ENCODE data around the gene PARP4.
"Not testable (repeated sequence)": the region's sequence is repeated elsewhere in the genome, so short reads cannot be mapped to it uniquely, and the experiment has no call there.

PARP4 gene

DNA sequence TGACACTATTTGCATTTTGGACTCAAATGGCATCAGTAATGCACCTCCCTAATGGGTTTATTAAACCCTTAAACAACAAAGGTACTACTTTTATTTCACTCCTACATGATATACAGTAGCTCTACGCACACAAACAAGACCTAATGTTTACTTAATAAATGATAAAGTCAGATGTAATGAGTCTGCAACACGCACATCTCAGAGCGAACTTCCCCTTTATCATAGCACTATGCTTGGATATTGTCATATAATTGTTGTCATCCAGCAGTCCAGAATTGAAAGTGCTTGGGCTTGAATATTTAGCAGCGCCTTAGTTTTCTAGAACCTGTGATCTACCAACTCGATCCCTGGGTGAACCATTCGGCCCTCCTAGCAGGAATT, 772 bp downstream of the PARP4 start:
- peak overlapping the region; percentile 91 for H3K4me3 ChIP-seq (ENCODE audit: low read depth, low read length)
- TF ChIP-seq, protein P1, sequence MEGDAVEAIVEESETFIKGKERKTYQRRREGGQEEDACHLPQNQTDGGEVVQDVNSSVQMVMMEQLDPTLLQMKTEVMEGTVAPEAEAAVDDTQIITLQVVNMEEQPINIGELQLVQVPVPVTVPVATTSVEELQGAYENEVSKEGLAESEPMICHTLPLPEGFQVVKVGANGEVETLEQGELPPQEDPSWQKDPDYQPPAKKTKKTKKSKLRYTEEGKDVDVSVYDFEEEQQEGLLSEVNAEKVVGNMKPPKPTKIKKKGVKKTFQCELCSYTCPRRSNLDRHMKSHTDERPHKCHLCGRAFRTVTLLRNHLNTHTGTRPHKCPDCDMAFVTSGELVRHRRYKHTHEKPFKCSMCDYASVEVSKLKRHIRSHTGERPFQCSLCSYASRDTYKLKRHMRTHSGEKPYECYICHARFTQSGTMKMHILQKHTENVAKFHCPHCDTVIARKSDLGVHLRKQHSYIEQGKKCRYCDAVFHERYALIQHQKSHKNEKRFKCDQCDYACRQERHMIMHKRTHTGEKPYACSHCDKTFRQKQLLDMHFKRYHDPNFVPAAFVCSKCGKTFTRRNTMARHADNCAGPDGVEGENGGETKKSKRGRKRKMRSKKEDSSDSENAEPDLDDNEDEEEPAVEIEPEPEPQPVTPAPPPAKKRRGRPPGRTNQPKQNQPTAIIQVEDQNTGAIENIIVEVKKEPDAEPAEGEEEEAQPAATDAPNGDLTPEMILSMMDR (conservative IDR thresholded peaks at IDR 0.05; ENCODE audit: low read depth, low read length), result no peak
- DNase-seq (ENCODE audit: low read depth), result no peak

DNA sequence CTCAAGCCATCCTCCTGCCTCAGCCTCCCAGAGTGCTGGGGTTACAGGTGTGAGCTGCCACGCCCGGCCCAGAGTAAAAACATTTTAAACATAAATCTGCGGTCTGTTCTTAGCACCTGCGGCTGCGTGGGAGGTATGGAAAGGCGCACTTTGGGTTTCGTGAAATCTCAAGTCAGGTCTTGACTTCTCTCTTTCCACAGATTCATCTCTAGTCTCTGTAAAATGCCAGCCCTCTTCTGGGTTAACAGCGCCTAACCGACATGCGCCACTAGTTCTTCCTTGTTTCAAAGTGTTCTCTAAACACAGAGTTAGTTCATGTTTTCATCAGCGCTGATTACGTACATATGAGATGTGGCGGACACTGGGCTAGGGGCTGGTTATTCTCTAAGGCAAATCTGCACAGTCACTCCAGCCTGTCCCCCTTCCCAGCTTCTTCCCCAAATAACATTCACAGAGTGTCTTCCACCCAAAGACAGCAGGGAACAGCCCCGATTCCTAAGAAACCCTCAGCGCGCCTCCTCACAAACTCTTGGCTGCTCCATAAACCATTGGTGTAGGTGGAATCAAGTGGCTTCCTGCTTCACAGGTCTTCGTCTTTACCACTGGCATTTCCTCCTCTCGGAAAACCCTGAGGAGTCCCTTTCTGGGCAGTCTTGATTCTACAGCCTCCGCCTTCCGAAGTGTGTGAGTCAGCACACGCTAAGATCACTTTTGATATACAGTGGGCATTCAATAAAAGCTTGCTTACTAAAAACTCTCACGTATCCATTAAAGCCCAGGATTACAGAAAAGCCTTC, 1.4 kb downstream of the PARP4 start:
- H3K4me3 ChIP-seq (ENCODE audit: low read depth, low read length), result peak overlapping the region; percentile 91
- TF ChIP-seq, protein P1 (conservative IDR thresholded peaks at IDR 0.05; ENCODE audit: low read depth, low read length), result no peak

DNA sequence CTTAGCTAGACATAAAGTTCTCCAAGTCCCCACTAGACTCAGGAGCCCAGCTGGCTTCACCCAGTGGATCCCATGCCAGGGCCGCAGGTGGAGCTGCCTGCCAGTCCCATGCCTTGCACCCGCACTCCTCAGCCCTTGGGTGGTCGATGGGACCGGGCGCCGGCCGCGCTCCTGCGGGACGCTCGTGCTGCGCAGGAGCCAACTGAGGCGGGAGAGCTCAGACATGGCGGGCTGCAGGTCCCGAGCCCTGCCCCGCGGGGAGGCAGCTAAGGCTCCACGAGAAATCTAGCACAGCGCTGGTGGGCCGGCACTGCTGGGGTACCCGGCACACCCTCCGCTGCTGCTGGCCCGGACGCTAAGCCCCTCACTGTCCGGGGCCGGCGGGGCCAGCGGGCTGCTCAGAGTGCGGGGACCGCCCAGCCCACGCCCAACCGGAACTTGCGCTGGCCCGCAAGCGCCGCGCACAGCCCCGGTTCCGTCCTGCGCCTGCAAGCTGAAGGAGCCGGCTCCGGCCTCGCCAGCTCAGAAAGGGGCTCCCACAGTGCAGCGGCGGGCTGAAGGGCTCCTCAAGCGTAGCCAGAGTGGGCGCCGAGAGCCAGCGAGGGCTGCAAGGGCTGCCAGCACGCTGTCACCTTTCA, 5.8 kb downstream of the PARP4 start:
- TF ChIP-seq, protein P1 (conservative IDR thresholded peaks at IDR 0.05; ENCODE audit: low read depth, low read length), result no peak
- no peak overlapping the region for H3K4me3 ChIP-seq (ENCODE audit: low read depth, low read length)
- DNase-seq (ENCODE audit: low read depth), result no peak

More for the DNA sequence above, 1.4 kb downstream of the PARP4 start:
- DNase-seq (ENCODE audit: low read depth), result peak; percentile 94

DNA sequence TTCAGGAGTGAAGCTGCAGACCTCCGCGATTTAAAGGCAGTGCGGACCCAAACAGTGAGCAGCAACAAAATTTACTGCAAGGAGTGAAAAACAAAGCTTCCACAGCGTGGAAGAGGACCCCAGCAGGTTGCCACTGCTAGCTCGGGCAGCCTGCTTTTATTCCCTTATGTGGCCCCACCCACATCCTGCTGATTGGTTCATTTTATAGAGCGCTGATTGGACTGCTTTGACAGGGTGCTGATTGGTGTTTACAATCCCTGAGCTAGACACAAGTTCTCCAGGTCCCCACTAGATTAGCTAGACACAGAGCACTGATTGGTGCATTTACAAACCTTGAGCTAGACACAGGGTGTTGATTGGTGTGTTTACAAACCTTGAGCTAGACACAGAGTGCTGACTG, 6.3 kb downstream of the PARP4 start:
- not testable (repeated sequence) for H3K4me3 ChIP-seq (ENCODE audit: low read depth, low read length); DNase-seq (ENCODE audit: low read depth)

GRCh38 chr13:24505756-24506155, 6.8 kb downstream of the PARP4 start:
- TF ChIP-seq, protein P1 (conservative IDR thresholded peaks at IDR 0.05; ENCODE audit: low read depth, low read length), result no peak
- H3K4me3 ChIP-seq (ENCODE audit: low read depth, low read length), result no peak overlapping the region
- DNase-seq (ENCODE audit: low read depth), result no peak

- TF ChIP-seq, protein P1 (conservative IDR thresholded peaks at IDR 0.05; ENCODE audit: low read depth, low read length), result no peak
- H3K4me3 ChIP-seq (ENCODE audit: low read depth, low read length), result no peak overlapping the region
- peak; percentile 63 for DNase-seq (ENCODE audit: low read depth)
These were observed 7.3 kb downstream of the PARP4 start for GRCh38 chr13:24505256-24505655.

GRCh38 chr13:24503379-24503696, 9.2 kb downstream of the PARP4 start:
- H3K4me3 ChIP-seq (ENCODE audit: low read depth, low read length), result no peak overlapping the region
- TF ChIP-seq, protein P1 (conservative IDR thresholded peaks at IDR 0.05; ENCODE audit: low read depth, low read length), result no peak
- no peak for DNase-seq (ENCODE audit: low read depth)

Data from choroid plexus epithelial cell (primary cell).